Lower leg skin (tissue), 4 donors: Measurements from ENCODE around the gene CD164. TPM values are rescaled to one million over a fixed set of nuclear protein-coding genes. Genes with fewer than 3 reads are reported as not detected.

Source experiments
- DNase-seq, 2 donors: peaks; one replicate each; pipeline ENCODE4 v3.0.0-alpha.2; 2019; ENCODE audit warnings: low spot score in 2 of 2
- H3K4me3 ChIP-seq: fragments of 200-600 bp; sonication (generic); 2 replicates; pipeline ENCODE4 v1.5.1; 2017; ENCODE audit warnings: mild to moderate bottlenecking, low read depth; ENCODE audit not compliant: poor library complexity, severe bottlenecking
- CTCF ChIP-seq, 3 donors: fragments of 450-650 bp; IDR thresholded peaks; one replicate each; pipeline ENCODE4 v1.5.1; 2016; ENCODE audit warnings: antibody characterized with exemption in 3 of 3, mild to moderate bottlenecking in 3 of 3, moderate library complexity in 2 of 3
- POLR2A ChIP-seq, 2 donors: fragments of 450-650 bp; IDR thresholded peaks; one replicate each; pipeline ENCODE4 v1.6.1; 2016 to 2017; ENCODE audit warnings: antibody characterized with exemption in 2 of 2, mild to moderate bottlenecking in 1 of 2, moderate library complexity in 1 of 2
- WGBS, 2 donors: methylation state at CpG; one replicate each; pipeline ENCODE4 v1.1.5; 2018; 5-methylcytosine and 5-hydroxymethylcytosine counted together
- intact Hi-C: fragments of 100-400 bp; cut with DNase I; formaldehyde crosslinking; loops from one replicate; pipeline ENCODE4 v1.15.0; 2023; ENCODE audit warnings: low total_unique reads
- total RNA-seq, 4 donors: library from RNA; depleted of rRNA; stranded (reverse); fragments of >200 nt; gene quantifications; one replicate each; pipeline ENCODE4 v1.1.0, GENCODE V29; 2016

CD164 gene
- total RNA-seq, 4 donors from 2014 or later: 136 to 179 (median 147) TPM

DNA sequence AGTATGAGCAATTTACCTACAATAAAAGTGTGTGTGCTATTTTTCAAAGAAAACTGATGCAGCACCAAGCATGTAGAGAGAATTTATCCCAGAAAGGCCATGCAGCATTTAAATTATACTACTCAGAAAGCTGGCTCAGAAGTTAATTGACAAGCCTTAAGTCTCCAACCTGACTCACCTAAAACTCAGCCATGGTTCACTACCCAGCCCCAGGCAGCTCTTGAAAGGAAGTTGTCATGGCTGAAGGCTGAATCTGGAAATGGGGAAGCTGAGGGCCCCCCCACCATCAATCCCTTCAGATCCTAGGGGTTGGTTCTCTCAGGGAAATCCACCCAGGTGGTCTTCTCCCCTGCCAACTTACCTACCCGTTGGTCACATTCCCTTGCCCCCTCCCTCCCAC is 38.5 kb upstream of the CD164 start:
- no peak for TF ChIP-seq CTCF (IDR thresholded peaks at IDR 0.05)
- TF ChIP-seq POLR2A (IDR thresholded peaks at IDR 0.05): no peak
- no peak overlapping the region for H3K4me3 ChIP-seq
- WGBS, 2 donors: 33 to 36% methylated on average over 1 of the region's 1 CpG
- intact Hi-C loops: no loop called here
- DNase-seq: no peak

- intact Hi-C loops: no loop called here
Observed at GRCh38 chr6:109417646-109418045, 35.4 kb upstream of the CD164 start.

DNA sequence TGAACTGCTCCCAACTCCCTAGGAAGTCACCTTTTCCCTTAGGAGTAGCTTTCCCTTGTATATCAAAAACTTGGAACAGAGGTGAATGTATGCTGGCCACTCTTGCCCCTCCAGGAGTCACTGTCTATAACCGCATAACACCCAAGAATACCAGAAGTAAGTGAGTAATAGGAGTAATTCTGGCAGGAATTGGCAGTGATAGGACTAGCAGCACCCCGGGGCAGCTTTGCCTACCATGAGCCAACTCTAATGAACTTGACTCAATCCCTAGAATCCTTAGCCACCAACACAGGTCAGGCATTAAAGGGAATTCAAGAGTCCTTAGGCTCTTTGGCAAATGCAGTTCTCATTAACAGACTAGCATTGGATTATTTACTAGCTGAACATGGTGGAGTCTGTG is 28.8 kb upstream of the CD164 start:
- no peak overlapping the region for H3K4me3 ChIP-seq
- intact Hi-C loops: no loop called here
- TF ChIP-seq CTCF (IDR thresholded peaks at IDR 0.05) (no peak), POLR2A (IDR thresholded peaks at IDR 0.05) (no peak)
- DNase-seq: no peak
- 58 to 62% methylated on average over 2 of the region's 2 CpGs for WGBS, 2 donors

More at GRCh38 chr6:109417646-109418045, 35.4 kb upstream of the CD164 start:
- 93 to 95% methylated on average over 4 of the region's 4 CpGs for WGBS, 2 donors
- no peak overlapping the region for H3K4me3 ChIP-seq
- no peak for DNase-seq
- TF ChIP-seq POLR2A (IDR thresholded peaks at IDR 0.05): no peak
- TF ChIP-seq CTCF (IDR thresholded peaks at IDR 0.05): no peak

GRCh38 chr6:109406196-109406595 is 23.9 kb upstream of the CD164 start:
- H3K4me3 ChIP-seq: no peak overlapping the region
- no peak for DNase-seq
- TF ChIP-seq POLR2A (IDR thresholded peaks at IDR 0.05) (no peak), CTCF (IDR thresholded peaks at IDR 0.05) (no peak)
- 81 to 83% methylated on average over 4 of the region's 4 CpGs for WGBS, 2 donors
- intact Hi-C loops: no loop called here

DNA sequence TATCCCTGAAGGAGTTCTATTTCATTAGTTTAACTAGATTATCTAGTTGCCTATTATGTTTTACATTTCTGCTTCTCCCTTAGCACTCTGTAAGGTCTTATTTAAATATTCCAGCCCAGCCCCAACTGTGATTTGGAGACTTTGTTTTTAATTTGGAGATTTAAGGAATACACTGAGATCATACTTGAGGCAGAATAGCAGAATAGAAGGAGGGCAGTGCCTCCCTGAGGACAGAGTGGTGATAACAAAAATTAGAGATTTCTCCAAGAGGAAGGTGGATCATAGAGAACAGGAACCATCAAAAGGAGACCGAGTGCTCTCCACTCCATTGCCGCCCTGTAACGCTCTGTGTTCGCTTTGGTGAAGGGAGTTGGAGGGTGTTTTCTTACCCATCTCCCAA is 14.8 kb upstream of the CD164 start:
- DNase-seq: peak in 1 of 2 donors; percentile 37
- TF ChIP-seq CTCF (IDR thresholded peaks at IDR 0.05): no peak
- TF ChIP-seq POLR2A (IDR thresholded peaks at IDR 0.05): no peak
- no peak overlapping the region for H3K4me3 ChIP-seq
- intact Hi-C loops: no loop called here
- 68% methylated on average over 4 of the region's 4 CpGs for WGBS, 2 donors

DNA sequence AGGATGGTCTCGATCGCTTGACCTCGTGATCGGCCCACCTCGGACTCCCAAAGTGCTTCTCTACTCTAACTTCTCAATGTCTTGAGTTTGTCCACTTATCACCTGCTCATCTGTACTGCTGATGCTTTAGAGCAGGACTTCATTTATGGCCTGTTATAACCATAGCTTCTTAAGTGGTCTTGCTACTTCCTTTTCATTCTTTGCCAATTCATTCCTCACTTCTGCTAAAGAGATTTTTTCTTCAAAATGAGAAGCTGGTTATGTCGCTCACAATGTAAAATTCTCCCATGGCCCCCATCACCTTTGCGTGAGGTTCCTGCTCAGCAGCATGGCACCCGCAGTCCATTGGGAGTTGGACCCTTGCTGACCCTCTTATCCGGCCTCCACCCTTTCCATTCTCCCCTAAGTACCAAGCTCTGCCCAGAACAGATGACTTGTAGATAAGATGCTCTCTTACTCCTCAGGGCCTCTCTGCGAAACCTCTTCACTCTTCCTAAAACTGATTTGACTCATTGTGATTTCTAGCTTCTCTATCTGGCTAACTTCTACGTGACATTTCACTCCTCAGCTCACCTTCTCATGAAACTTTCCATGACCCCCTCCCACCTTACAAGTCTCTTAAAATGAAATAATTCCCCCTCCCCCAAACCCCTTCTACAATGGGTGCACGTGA is 13.9 kb upstream of the CD164 start:
- intact Hi-C loops: no loop called here
- peak in 1 of 2 donors; percentile 14 for DNase-seq
- WGBS, 2 donors: 93 to 96% methylated on average over 12 of the region's 12 CpGs

More for the DNA sequence above, 13.9 kb upstream of the CD164 start:
- H3K4me3 ChIP-seq: no peak overlapping the region
- no peak for TF ChIP-seq POLR2A (IDR thresholded peaks at IDR 0.05)
- no peak for TF ChIP-seq CTCF (IDR thresholded peaks at IDR 0.05)
